Ammon's horn (tissue), 1 donor: ENCODE data around the gene HOGA1.
A peak's percentile ranks its signal among the peaks of the same experiment; 100 is the strongest.
"Not testable (repeated sequence)": the region's sequence is repeated elsewhere in the genome, so short reads cannot be mapped to it uniquely, and the experiment has no call there.

Experiments used
- DNase-seq: peaks from one replicate; pipeline ENCODE4 v3.0.0-alpha.2; 2016; ENCODE audit warnings: low spot score

HOGA1 gene

DNA sequence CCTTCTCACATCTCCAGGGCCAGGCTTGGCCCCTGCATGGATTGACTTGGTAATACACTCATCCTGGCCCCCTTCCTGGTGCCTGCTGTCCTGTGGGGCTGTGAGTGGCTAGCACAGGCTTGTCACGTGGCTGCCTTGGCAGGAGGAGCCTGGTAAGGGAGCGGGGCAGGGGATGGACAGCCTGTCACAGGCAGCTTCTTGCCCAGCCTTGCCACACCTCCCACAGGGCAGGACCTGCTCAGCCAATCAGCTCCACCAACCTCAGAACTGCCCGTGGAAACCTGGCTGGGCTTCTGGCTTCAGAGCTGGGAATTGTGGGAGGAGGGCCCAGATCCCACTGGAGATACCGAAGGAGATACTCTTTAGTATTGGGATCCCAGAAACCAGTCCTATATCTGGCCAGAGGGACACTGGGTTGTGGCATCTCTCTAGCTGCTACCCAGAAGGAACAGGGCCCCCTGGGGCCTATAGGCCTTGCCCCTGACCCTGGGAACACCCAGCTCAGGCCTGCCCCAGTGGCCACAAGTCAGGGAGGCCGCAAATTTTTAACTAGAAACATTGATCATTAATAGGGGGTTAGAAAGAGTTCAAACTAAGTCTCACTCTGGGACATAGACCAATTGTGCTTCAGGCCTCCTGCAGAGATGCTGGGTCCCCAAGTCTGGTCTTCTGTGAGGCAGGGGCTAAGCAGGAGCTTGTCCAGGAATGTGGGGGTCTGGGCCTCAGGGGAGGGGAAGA, at the start of gene HOGA1:
TSS of gene HOGA1 (plus strand) at position 330 of the 738 bp plus-strand sequence. CDS start at position 645, 315 bp downstream.
- peak; percentile 97 for DNase-seq

- DNase-seq: peak; percentile 70
Measured at GRCh38 chr10:97534746-97535367, 49.3 kb upstream of the HOGA1 start.

- no peak for DNase-seq
Measured at GRCh38 chr10:97537186-97537869, 46.9 kb upstream of the HOGA1 start.

GRCh38 chr10:97538411-97538810, 45.8 kb upstream of the HOGA1 start:
- DNase-seq: no peak

DNA sequence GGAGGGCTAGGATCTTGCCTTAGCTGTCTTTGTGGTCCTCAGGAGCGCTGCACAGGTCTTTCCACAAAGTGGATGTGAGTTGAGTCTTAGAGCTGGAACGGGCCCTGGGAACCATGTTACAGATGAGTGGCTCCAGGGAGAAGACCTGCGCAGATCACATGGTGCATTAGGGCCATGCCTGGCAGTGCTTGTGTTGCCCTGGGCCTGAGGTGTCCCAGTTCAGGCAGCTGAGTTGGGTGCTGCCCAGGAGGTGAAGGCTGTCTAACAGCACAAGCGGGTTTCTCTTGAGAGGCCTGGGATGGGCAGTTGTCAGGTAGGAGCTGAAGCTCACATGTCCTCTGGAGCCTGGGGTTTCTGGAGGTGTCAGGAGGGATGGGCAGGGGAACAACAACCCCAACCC, 45.4 kb upstream of the HOGA1 start:
- no peak for DNase-seq

DNA sequence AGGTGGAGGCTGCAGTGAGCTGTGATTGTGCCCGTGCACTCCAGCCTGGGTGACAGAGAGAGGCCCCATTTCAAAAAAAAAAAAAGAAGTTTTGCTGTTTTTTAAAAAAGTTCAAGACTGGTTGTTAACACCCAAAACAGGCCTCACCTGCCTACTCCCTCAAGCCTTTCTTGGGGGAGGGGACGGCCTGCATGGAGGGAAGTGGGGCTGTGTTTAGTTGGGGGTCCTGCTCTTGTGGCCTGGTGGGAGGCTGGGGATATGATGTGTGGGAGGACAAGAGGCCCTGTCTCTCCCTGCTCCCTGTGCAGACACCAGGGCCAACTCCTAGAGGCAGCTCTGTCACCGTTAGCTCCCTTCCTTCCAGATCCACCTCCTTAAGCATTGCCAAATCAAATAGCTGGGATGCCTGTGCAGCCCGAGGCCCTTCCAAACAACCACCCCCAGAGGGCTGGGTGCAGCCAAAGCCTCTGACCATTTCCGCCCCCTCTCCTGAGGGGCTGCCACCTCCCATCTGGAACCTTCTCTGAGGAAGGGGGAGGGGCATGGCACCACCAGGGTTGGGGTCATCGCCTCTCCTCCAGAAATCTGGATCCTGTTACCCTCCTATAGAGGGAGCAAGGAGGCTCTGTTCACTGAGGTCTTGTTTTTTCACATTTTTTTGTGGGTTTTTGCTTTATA, 44.5 kb upstream of the HOGA1 start:
- DNase-seq: no peak

DNA sequence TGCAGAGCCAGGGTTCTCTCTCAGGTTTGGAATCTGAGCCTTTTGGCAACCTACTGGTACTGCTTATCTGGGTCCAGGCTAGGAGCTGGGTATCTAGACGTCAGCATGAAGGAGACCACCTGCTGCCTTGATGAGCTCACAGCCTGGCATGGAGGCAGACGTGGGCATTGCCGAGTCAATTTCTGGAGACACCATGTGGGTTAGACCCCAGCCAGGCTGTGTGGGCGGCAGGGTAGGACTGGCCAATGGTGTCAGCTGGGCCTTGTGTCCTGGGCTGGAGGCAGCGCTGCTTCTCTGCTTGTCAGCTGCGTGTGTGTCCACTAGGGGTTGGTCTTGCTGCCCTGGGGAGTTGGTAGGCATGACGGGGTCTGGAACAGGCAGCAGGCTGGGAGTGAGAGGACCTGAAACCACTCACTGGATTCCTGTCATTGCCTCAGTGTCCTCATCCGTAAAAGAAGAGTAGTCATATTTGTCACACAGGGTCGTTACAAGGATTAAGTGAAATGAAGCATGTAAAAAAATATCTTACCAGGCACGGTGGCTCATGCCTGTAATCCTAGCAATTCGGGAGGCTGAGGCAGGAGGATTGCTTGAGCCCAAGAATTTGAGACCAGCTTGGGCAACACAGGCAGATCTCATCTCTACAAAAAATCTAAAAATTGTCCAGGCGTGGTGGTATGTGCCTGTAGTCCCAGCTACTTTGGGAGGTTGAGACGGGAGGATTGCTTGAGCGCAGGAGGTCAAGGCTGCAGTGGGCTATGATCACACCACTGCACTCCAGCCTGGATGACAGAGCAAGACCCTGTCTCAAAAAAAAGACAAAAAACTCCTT, 43.3 kb upstream of the HOGA1 start:
- DNase-seq: no peak

DNA sequence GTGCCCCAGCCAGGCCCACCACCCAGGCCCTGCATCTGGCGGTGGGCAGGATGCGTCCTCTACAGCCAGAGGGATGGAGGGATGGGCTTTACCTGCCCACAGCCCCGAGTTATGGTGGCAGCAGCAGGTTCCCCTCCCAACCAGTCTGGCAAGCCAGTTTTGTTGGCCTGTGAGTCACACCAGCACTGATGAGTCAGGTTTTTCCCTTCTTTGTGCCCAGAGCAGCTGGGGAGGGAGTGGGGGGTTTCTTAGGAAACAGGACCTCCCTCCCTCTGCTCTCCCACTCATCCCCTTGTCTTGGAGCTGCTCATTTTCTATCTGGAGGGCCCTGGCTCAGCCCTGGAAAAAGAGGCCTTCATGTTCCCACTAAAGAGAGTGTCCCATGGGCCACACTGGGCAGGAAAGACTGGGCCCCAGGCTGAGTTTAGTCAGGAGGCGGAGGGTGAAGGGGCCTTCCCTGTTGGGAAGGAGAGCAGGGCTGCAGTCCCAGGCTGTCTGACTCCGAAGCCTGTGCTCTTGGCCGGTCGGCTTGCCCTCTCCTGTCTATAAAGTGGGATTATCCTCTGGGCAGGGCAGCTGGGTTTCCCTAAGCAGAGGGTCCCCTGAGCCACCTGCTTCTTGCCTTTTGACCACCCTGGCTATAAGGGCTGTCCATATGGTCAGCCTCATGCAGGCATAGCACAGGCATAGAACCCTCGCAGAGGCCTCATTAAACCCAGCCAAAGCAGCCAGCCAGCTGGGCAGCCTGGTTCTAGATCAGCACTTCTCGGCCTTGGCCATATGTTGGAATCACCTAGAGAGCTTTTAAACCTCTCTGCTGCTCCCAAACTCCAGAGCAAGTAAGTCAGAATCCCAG, 41.8 kb upstream of the HOGA1 start:
- DNase-seq: peak; percentile 79

GRCh38 chr10:97543025-97543546, 41.1 kb upstream of the HOGA1 start:
- DNase-seq: peak; percentile 95

DNA sequence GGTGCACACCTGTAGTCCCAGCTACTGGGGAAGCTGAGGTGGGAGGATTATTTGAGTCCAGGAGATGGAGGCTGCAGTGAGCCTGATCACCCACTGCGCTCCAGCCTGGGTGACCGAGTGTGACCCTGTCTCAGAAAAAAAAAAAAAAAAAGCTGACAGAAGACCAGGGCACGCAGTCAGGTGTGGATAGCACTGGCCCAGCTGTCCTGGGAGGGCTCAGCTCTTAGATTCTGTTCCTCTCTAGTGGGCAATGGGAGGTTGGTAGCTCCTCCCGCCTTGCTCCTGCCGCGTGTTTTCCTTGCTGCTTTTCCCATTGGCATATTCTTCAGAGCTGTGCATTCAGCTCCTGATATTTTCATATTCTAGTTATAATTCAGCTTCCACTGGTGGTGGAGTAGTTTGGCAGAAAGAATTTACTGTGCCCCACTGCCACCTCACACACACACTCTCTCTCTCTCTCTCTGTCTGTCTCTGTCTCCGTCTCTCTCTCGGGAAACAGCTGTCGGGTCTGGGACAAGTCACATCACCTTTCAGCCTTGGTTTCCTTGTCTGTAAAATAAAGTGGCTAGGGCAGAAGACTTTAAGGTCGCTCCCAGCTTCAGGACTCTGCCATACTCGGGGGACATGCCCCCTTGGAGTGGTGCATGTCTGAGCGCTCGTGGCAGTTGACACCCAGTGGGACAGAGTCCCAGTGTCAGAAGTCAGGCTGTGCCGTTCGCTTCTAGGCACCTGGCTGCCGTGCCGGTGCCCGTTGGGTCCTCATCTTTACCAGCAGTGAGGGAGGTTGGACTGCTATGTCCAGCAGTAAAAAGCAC, 37.5 kb upstream of the HOGA1 start:
- DNase-seq: no peak

GRCh38 chr10:97547271-97547600, 37.0 kb upstream of the HOGA1 start:
- no peak for DNase-seq

DNA sequence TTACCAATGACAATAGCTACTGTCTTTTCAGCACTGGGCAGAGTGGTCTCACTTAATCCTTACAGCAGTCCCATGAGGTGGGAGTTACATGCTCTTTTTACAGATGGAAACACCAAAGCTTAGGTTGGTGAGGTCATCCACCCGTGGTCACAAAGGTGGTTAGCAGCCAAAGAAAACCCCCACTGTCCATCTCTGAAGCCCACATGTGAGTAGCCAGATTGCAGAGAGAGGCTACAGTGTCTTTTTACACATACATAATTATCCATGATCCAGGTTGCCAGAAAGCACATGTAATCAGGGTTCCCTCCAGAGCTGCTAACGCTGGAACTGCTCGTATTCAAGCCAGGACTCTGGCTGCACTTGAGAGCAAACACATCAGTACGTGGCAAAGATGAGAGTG, 36.2 kb upstream of the HOGA1 start:
- DNase-seq: no peak

DNA sequence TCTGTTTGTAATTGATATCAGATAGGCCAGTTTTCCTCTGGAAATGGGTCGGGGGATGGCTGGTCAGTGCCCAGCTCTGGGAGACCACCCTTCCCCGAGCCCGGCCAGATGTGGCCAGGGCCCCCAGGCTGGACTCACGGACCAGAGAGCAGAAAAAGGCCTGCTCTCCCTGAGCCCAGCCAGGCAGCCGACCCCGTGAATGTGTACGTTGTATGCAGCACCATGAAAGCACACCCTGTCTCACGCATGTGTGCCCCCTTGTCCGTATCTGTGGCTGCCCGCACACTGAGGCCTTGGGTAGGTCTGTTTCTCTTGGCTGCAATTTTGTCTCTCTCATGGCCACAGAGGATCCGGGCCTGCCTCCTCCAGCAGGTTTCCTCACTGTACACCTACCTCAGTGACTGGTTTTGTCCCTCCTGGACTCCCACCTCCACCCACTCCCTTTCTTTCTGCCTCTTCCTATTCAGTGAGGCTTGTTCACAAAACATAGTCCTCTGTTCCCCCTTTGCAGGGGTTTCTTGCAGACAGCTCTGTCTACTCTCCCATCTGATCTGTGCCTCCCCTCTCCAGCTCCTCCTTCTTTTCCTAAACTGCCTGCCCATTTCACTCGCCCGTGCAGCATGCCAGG, 35.2 kb upstream of the HOGA1 start:
- no peak for DNase-seq

DNA sequence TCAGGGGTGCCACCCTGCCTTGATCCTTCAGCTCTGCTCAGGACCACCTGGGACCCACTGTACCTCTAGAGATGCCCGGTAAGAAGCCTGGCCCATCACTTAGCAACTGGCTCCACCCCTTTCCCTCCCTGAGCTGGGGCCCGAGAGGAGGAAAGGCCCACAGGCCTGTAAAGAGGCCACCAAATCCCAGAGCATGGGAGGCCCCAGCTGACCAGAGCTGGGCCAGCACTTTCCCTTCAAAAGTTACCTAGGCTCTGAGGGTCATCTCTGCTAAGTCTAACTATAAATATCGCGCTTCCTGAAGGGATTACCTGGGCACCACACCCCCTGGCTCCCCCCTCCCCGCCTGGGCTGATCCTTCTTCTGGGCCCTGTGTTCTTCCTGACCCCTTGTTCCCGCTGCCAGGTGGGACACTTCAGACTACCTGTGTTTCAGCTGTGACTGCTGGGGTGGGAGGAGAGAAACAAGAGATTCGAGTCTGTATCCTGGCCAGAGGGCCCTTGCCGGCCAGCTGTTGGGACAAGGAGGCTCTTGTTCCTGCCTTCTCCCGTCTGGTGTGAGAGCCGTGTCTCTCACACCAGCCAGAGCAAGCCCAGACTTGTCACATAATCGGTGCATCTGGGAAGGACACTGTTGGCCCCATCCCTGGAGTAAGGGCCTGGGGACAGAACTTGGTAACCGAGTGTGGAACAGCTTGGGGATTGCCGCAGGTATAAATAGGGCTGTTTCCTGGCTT, 34.4 kb upstream of the HOGA1 start:
- DNase-seq: peak; percentile 84

GRCh38 chr10:97550336-97551149, 33.6 kb upstream of the HOGA1 start:
- DNase-seq: no peak

- no peak for DNase-seq
Measured at GRCh38 chr10:97551271-97551670, 32.9 kb upstream of the HOGA1 start.

GRCh38 chr10:97553575-97554031, 30.6 kb upstream of the HOGA1 start:
- DNase-seq: peak; percentile 80

DNA sequence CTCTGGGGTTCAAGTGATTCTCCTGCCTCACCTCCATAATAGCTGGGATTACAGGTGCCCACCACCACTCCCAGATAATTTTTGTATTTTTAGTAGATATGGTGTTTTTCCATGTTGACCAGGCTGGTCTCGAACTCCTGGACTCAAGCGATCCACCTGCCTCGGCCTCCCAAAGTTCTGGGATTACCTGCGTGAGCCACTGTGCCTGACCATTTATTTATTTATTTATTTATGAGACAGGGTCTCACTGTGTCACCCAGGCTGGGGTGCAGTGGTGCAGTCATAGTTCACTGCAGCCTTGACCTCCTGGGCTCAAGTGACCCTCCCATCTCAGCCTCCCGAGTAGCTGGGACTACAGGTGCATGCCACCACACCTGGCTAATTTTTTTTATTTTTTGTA, 29.9 kb upstream of the HOGA1 start:
- DNase-seq: not testable (repeated sequence)
